GM12801 (cell line): ENCODE data around the gene MYCBP.

Experiments
- CTCF ChIP-seq: IDR thresholded peaks from one replicate; pipeline ENCODE4 v1.5.1; 2011; ENCODE audit warnings: control low read depth; ENCODE audit not compliant: insufficient read length; ENCODE audit errors: extremely low read depth

Gene MYCBP

DNA sequence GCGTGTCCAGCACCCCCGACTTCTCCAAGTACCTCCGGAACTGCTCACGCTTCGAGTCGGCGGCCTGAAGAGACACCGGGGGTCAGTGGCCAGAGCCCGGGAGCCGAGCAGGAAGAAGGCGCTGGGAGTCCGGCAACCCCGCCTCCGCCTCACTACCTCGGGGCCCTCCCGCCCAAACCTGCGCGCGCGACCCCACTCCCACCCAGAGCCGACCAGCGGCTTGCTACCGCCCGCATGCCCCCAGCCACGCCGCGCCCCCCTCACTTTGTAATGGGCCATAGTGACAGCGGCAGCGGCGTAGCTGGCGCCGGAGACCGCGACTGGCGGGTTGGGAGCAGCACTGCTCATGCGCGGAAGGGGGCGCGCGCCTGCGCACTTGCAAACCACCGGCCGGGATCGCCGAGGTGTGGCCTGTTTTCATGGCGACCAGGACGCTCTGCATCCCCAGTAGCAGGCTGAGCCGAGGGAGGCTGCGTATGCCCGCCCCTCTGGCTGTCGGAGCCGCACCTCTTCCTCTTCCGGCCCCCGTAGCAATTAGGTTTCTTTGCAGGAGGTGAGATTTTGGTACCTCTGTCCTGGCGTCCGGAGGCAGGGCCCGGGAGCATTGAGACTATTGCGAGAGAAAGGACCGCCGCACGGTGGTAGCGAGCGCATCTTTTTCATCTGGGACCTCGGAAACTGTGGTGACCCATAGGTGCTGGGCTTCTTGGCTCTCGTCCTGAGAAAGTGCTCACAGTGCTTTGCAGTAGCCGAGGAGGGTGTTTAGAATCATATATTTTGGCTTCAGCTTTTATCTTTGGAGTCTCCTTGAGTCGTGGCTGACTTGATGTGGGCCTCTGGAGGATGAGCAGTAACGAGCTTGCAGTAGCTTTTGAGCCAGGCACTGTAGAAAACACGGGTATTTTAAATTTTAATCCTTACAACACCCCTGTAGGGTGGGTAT, at the start of gene MYCBP:
Gene MYCBP, minus strand, starts transcription at position 322 of the 943 bp plus-strand sequence. Its CDS starts 43 bp downstream, at position 279.
- TF ChIP-seq CTCF = no peak

DNA sequence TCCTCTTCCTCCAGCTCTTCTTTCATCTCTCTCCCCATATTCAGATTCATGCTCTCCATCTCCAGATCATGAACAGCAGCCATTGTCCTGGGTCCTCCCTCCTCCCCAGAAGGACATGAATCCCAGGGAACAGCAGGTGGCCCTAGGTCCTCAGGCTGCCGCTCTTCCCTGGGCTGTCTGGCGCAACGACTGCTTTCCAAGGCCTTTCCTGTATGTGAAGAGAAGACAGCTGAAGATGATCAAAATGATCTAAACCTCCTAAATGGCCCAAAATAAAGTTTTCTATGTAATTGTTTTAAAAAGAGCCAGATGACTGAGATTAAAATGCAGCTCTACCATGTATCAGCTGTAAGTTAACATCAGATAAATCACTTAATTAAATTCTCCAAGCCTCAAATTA, 46.0 kb upstream of the MYCBP start:
- TF ChIP-seq CTCF = no peak

DNA sequence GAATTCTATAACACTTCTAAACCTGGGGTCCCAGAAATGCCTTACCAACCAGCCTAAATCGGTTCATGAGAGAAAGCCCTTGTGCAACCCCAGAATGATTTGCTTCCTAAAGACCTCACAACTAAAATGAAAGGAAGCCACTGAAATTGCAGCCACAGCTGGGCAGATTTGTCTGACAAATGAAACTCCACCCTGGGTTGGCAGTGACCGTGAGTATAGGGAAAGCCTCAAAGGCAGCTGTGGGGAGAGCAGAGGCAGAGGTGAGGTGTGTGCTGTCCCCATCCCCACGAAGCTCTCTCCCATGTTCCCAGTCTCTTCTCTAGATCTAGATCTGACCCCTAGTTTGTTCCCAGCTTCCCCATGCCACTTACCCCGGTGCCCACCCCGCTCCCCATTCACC, 45.4 kb upstream of the MYCBP start:
- TF ChIP-seq CTCF = no peak

GRCh38 chr1:38917772-38918171, 44.6 kb upstream of the MYCBP start:
- TF ChIP-seq CTCF = no peak

- TF ChIP-seq CTCF = no peak
These were observed 44.2 kb upstream of the MYCBP start for GRCh38 chr1:38917337-38917736.

DNA sequence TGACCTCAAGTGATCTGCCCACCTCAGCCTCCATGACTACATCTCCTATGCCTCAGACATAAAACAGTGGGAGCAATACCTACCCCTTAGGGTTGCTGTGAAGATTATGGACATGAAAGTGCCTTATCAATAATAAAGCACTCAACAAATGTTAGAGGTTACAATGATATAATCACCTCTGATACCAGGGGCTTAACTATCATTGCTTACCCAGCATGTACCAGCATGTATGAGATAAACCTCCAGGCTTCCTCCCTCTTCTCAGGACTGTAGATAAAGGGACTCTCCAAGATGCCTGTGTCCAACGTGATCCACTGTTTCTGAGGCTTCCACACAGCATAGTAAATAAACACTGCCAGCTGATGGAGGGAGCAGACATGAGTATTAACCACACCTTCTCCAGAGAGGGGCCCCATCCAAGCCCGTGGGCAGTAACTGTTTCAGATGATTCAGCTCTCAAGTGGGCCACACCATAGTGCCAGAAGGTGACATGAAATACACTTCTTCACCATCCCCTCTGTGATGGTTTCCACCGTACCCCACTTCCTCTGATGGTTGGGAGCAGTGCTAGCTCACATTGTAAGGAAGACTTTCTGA, 42.3 kb upstream of the MYCBP start:
- TF ChIP-seq CTCF = no peak

- no peak for TF ChIP-seq CTCF
These were observed 35.7 kb upstream of the MYCBP start for GRCh38 chr1:38908821-38909220.
